Hepatocyte (in vitro differentiated cells): ENCODE results near the gene TNFRSF1A. TPM values are rescaled to one million over a fixed set of nuclear protein-coding genes. Genes with fewer than 3 reads are reported as not detected.

Experiments
- DNase-seq: peaks from one replicate; pipeline ENCODE4 v3.0.0-alpha.2; 2016; ENCODE audit warnings: low spot score
- H2AFZ ChIP-seq: fragments of 200-600 bp; sonication (generic); 2 replicates; pipeline ENCODE4 v1.6.0; 2016; ENCODE audit warnings: antibody characterized with exemption, mild to moderate bottlenecking
- H3K27ac ChIP-seq: fragments of 200-600 bp; sonication (generic); 2 replicates; pipeline ENCODE4 v1.5.1; 2016; ENCODE audit warnings: mild to moderate bottlenecking
- H3K27me3 ChIP-seq: fragments of 200-600 bp; sonication (generic); 2 replicates; pipeline ENCODE4 v1.6.1; 2016
- H3K36me3 ChIP-seq: fragments of 200-600 bp; sonication (generic); replicated peaks from 2 replicates; pipeline ENCODE4 v1.5.1; 2016; ENCODE audit warnings: low read depth; ENCODE audit not compliant: insufficient read depth
- H3K4me1 ChIP-seq: fragments of 200-600 bp; sonication (generic); 2 replicates; pipeline ENCODE4 v1.5.1; 2016; ENCODE audit warnings: mild to moderate bottlenecking, moderate library complexity; ENCODE audit not compliant: insufficient read depth
- H3K4me2 ChIP-seq: fragments of 200-600 bp; sonication (generic); 2 replicates; pipeline ENCODE4 v1.6.0; 2016
- H3K4me3 ChIP-seq: fragments of 200-600 bp; sonication (generic); 2 replicates; pipeline ENCODE4 v1.5.1; 2016; ENCODE audit warnings: mild to moderate bottlenecking
- H3K79me2 ChIP-seq: fragments of 200-600 bp; sonication (generic); 2 replicates; pipeline ENCODE4 v1.6.0; 2017; ENCODE audit warnings: mild to moderate bottlenecking
- H3K9me2 ChIP-seq: fragments of 200-600 bp; sonication (generic); replicated peaks from 2 replicates; pipeline ENCODE4 v1.6.0; 2017; ENCODE audit warnings: mild to moderate bottlenecking; ENCODE audit not compliant: insufficient read depth
- H3K9me3 ChIP-seq: fragments of 200-600 bp; sonication (generic); 2 replicates; pipeline ENCODE4 v1.5.1; 2016; ENCODE audit warnings: low read depth, mild to moderate bottlenecking
- H4K20me1 ChIP-seq: fragments of 200-600 bp; sonication (generic); 2 replicates; pipeline ENCODE4 v1.6.0; 2016; ENCODE audit warnings: mild to moderate bottlenecking; ENCODE audit not compliant: insufficient read depth, poor library complexity, severe bottlenecking
- CTCF ChIP-seq: fragments of 200-600 bp; sonication (generic); IDR thresholded peaks from 2 replicates; pipeline ENCODE4 v1.5.1; 2016; ENCODE audit warnings: antibody characterized with exemption, mild to moderate bottlenecking; ENCODE audit not compliant: poor library complexity
- EZH2 ChIP-seq: fragments of 200-600 bp; sonication (generic); IDR thresholded peaks from 2 replicates; pipeline ENCODE4 v1.6.1; 2016; ENCODE audit warnings: antibody characterized with exemption, mild to moderate bottlenecking, borderline replicate concordance
- EZH2phosphoT487 ChIP-seq: fragments of 200-600 bp; sonication (generic); IDR thresholded peaks from one replicate; pipeline ENCODE4 v1.6.1; 2018; ENCODE audit warnings: antibody characterized with exemption, mild to moderate bottlenecking, low read depth, moderate library complexity; ENCODE audit not compliant: unreplicated experiment, severe bottlenecking
- WGBS: methylation state at CpG from one replicate; pipeline ENCODE4 v1.1.6; 2016; ENCODE audit warnings: low lambda C conversion rate; ENCODE audit errors: missing lambda C conversion rate; 5-methylcytosine and 5-hydroxymethylcytosine counted together
- polyA plus RNA-seq: library from polyadenylated mRNA; unstranded; fragments of >200 nt; fragmentation: Nextera tagmentation; extraction: Ambion mirVana; gene quantifications from 2 replicates; pipeline ENCODE4 v1.2.1, GENCODE V29; 2016
- total RNA-seq: library from RNA; depleted of rRNA; stranded (reverse); fragments of >200 nt; gene quantifications from 2 replicates; pipeline ENCODE4 v1.2.3, GENCODE V29; 2014

The TNFRSF1A gene
- total and polyA plus RNA-seq, 2 experiments from 2014 or later, result 147 to 168 TPM

DNA sequence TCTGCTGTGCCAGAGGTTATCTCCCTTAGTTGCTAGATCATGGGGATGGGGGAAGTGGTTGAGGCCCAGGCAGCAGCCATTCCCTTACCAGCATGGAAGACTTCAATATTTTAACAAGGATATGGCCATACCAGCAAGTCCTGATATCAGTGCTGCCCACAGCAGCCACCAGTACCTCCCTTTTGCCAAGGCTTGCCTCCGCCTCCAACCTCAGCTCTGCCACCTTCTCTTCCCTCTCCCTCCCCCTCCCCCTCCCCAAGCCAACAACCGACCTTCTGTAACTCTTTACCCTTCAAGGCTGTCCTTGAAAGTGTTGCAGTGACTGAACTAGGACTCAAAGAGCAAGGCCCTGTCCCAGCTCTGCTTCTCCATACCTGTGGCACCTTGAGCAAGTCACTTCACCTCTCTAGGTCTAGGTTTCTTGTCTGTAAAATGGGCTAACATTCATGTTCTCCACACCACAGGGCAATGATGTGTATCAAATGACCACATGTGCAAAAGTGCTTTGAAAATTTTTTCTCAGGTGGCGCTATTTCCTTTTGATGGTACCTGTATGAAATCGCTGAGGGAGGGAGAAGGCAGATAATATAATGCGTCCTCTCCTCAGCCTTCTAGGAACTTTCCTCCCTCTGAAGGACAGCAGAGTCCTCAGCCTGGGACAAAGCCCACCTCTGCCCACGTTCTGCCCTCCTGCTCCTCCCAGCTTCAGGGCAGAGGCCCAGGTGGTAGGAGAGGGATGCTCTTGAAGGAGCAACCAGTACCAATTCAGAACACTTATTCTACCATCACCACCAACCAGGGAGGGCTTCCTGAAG is 16.7 kb downstream of the TNFRSF1A start:
- H3K79me2 ChIP-seq, result no peaks in the 10 kb centered on the region
- H3K36me3 ChIP-seq, result peaks cover 5% of the 10 kb centered on the region
- H3K27ac ChIP-seq, result peak overlapping the region; percentile 35
- no peak overlapping the region for H3K4me3 ChIP-seq
- H2AFZ ChIP-seq, result no peak overlapping the region
- TF ChIP-seq CTCF (no peak), EZH2phosphoT487 (no peak), EZH2 (no peak)
- no peaks in the 10 kb centered on the region for H3K9me2 ChIP-seq
- DNase-seq, result no peak
- whole genome bisulfite sequencing, result 83% methylated on average over 6 of the region's 6 CpGs
- no peak overlapping the region for H3K4me2 ChIP-seq
- H3K9me3 ChIP-seq, result no peaks in the 10 kb centered on the region
- peaks cover 21% of the 10 kb centered on the region for H3K4me1 ChIP-seq
- no peaks in the 10 kb centered on the region for H4K20me1 ChIP-seq
- no peaks in the 10 kb centered on the region for H3K27me3 ChIP-seq

DNA sequence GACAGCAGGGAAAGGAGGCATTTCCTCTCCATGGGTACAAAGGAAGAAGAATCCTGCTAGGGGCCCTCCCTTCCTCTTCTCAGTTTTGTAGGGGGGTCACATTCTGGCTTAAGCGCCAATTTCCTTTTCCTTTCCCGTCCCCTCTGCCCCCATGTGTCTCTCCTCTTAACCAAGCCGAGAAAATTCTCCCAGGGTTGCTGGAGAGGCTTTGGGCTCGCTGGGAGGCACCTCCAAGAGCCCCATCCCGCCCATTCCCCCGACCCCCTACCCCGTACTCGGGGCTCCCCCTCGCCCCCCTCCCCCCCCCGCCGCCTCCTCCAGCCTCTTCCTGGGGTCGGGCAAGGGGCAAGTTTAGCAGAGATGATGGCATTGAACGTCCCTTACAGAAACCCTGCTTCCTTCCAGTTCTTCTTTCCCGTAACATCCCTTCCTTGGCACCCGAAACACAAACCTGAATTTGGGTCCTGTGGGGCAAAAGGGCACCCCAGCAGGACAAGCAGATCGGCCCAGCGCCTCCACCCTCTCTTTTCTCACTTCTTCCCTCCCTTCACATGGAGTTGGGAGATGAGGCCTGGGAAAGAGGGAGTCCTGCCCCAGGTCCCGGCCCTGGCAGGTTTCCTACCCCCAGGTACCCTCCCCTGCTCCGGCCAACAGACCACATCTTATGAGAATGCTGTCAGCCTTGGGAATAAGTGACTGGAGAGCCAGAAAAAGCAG is 17.7 kb downstream of the TNFRSF1A start:
- H3K79me2 ChIP-seq, result no peaks in the 10 kb centered on the region
- H3K27me3 ChIP-seq, result no peaks in the 10 kb centered on the region
- no peak overlapping the region for H3K4me2 ChIP-seq
- no peaks in the 10 kb centered on the region for H3K9me2 ChIP-seq
- no peaks in the 10 kb centered on the region for H4K20me1 ChIP-seq
- WGBS, result 63% methylated on average over 11 of the region's 19 CpGs
- H2AFZ ChIP-seq, result no peak overlapping the region
- H3K4me1 ChIP-seq, result peaks cover 21% of the 10 kb centered on the region
- H3K4me3 ChIP-seq, result no peak overlapping the region
- no peaks in the 10 kb centered on the region for H3K9me3 ChIP-seq
- H3K36me3 ChIP-seq, result peaks cover 5% of the 10 kb centered on the region
- DNase-seq, result no peak
- TF ChIP-seq CTCF (no peak), EZH2phosphoT487 (no peak), EZH2 (no peak)
- H3K27ac ChIP-seq, result peak overlapping the region; percentile 67

- Histone ChIP-seq H3K27me3 (no peaks in the 10 kb centered on the region), H3K4me3 (no peak overlapping the region), H3K27ac (peak overlapping the region; percentile 67), H3K4me1 (peaks cover 21% of the 10 kb centered on the region), H3K79me2 (no peaks in the 10 kb centered on the region), H2AFZ (no peak overlapping the region), H3K9me2 (no peaks in the 10 kb centered on the region), H3K4me2 (peak overlapping the region; percentile 21), H4K20me1 (no peaks in the 10 kb centered on the region), H3K9me3 (no peaks in the 10 kb centered on the region), H3K36me3 (no peaks in the 10 kb centered on the region)
- TF ChIP-seq CTCF, result peak; percentile 61
- no peak for TF ChIP-seq EZH2
- WGBS, result 30% methylated on average over 14 of the region's 14 CpGs
- DNase-seq, result peak; percentile 86
Observed at GRCh38 chr12:6323340-6323994, 18.4 kb downstream of the TNFRSF1A start.
